DND-41 (cell line): Measurements from ENCODE around the gene POLR2C.

Source experiments
- EZH2 ChIP-seq: IDR thresholded peaks from 3 replicates; pipeline ENCODE4 v1.6.1; 2012; ENCODE audit warnings: borderline replicate concordance, low read depth, mild to moderate bottlenecking, moderate library complexity, low read length, inconsistent platforms; ENCODE audit not compliant: severe bottlenecking
- TF ChIP-seq, protein P1 (sequence below): IDR thresholded peaks from 2 replicates; pipeline ENCODE4 v1.5.1; 2012; ENCODE audit warnings: borderline replicate concordance, low read length, moderate library complexity, mild to moderate bottlenecking; ENCODE audit not compliant: poor library complexity, severe bottlenecking; ENCODE audit errors: extremely low read depth

- TF ChIP-seq, protein P1, sequence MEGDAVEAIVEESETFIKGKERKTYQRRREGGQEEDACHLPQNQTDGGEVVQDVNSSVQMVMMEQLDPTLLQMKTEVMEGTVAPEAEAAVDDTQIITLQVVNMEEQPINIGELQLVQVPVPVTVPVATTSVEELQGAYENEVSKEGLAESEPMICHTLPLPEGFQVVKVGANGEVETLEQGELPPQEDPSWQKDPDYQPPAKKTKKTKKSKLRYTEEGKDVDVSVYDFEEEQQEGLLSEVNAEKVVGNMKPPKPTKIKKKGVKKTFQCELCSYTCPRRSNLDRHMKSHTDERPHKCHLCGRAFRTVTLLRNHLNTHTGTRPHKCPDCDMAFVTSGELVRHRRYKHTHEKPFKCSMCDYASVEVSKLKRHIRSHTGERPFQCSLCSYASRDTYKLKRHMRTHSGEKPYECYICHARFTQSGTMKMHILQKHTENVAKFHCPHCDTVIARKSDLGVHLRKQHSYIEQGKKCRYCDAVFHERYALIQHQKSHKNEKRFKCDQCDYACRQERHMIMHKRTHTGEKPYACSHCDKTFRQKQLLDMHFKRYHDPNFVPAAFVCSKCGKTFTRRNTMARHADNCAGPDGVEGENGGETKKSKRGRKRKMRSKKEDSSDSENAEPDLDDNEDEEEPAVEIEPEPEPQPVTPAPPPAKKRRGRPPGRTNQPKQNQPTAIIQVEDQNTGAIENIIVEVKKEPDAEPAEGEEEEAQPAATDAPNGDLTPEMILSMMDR = peak; percentile 65
- TF ChIP-seq EZH2 = no peak
Observed at GRCh38 chr16:57475711-57476339, 13.3 kb downstream of the POLR2C start.
